ENCODE data around the gene ICAM2. TPM values are rescaled to one million over a fixed set of nuclear protein-coding genes. Genes with fewer than 3 reads are reported as not detected.

ICAM2 gene
- total RNA-seq, 4 donors from 2014 or later, result 7.2 to 71.1 (median 36.7) TPM

Other genes with a start within 250 kb of the ICAM2 start
- gene CCDC47, start 247.0 kb downstream of the ICAM2 start, total RNA-seq, result 10 to 100 TPM; 53.1 to 62.0 (median 58.9) TPM
- gene DDX42, start 246.5 kb downstream of the ICAM2 start, total RNA-seq, result 100 to 1,000 TPM in 2 of 4 donors, 10 to 100 TPM in 2; 66.6 to 126 (median 98.8) TPM
- 100 to 1,000 TPM in 2 of 4 donors, 10 to 100 TPM in 2; 79.5 to 110 (median 95.7) TPM for gene PSMC5, start 193.2 kb downstream of the ICAM2 start, total RNA-seq
- gene FTSJ3, start 193.0 kb downstream of the ICAM2 start, total RNA-seq, result 10 to 100 TPM; 36.3 to 53.2 (median 51.7) TPM
- gene SMARCD2, start 177.9 kb downstream of the ICAM2 start, total RNA-seq, result 100 to 1,000 TPM; 103 to 160 (median 141) TPM
- under 1 TPM in 1 of 4 donors, not detected in 3; 0.23 TPM for gene CSH2, start 147.0 kb downstream of the ICAM2 start, total RNA-seq
- not detected for gene GH2, start 138.7 kb downstream of the ICAM2 start, total RNA-seq
- gene CSH1, start 124.1 kb downstream of the ICAM2 start, total RNA-seq, result not detected
- not detected for gene CSHL1, start 109.4 kb downstream of the ICAM2 start, total RNA-seq
- gene GH1, start 101.8 kb downstream of the ICAM2 start, total RNA-seq, result not detected
- gene CD79B, start 88.3 kb downstream of the ICAM2 start, total RNA-seq, result 1 to 10 TPM in 3 of 4 donors, not detected in 1; 2.0 to 5.9 (median 3.3) TPM
- gene SCN4A, start 47.7 kb downstream of the ICAM2 start, total RNA-seq, result under 1 TPM; 0.15 to 0.47 (median 0.35) TPM
- 1 to 10 TPM in 1 of 4 donors, under 1 TPM in 2, not detected in 1; 0.23 to 1.1 (median 0.57) TPM for gene PRR29, start 22.3 kb downstream of the ICAM2 start, total RNA-seq
- 10 to 100 TPM in 3 of 4 donors, 1 to 10 TPM in 1; 8.4 to 12.8 (median 12.1) TPM for gene ERN1, start 109.5 kb upstream of the ICAM2 start, total RNA-seq
- 10 to 100 TPM; 37.8 to 60.9 (median 47.0) TPM for gene TEX2, start 242.6 kb upstream of the ICAM2 start, total RNA-seq

Data from gastroesophageal sphincter (tissue), 4 donors.